ENCODE measurements around the gene GAP43. TPM values are rescaled to one million over a fixed set of nuclear protein-coding genes. Genes with fewer than 3 reads are reported as not detected.
"Not testable (repeated sequence)": the region's sequence is repeated elsewhere in the genome, so short reads cannot be mapped to it uniquely, and the experiment has no call there.

The GAP43 gene
- total RNA-seq, 2 donors from 2014 or later, result 2.8 to 6.1 TPM

DNA sequence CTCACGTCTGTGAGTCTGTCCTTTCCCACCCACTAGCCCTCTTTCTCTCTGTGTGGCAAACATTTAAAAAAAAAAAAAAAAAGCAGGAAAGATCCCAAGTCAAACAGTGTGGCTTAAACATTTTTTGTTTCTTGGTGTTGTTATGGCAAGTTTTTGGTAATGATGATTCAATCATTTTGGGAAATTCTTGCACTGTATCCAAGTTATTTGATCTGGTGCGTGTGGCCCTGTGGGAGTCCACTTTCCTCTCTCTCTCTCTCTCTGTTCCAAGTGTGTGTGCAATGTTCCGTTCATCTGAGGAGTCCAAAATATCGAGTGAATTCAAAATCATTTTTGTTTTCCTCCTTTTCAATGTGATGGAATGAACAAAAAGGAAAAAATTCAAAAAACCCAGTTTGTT, 97.7 kb downstream of the GAP43 start:
- H3K4me3 ChIP-seq, result no peak overlapping the region
- H3K27me3 ChIP-seq (replicated peaks; ENCODE audit: insufficient read depth), result no peaks in the 10 kb centered on the region
- DNase-seq (ENCODE audit: low spot score) (no peak), ATAC-seq (ENCODE audit: insufficient number of reproducible peaks, low FRiP score, low read depth) (no peak)
- no peaks in the 10 kb centered on the region for H3K9me3 ChIP-seq
- TF ChIP-seq, protein P1, sequence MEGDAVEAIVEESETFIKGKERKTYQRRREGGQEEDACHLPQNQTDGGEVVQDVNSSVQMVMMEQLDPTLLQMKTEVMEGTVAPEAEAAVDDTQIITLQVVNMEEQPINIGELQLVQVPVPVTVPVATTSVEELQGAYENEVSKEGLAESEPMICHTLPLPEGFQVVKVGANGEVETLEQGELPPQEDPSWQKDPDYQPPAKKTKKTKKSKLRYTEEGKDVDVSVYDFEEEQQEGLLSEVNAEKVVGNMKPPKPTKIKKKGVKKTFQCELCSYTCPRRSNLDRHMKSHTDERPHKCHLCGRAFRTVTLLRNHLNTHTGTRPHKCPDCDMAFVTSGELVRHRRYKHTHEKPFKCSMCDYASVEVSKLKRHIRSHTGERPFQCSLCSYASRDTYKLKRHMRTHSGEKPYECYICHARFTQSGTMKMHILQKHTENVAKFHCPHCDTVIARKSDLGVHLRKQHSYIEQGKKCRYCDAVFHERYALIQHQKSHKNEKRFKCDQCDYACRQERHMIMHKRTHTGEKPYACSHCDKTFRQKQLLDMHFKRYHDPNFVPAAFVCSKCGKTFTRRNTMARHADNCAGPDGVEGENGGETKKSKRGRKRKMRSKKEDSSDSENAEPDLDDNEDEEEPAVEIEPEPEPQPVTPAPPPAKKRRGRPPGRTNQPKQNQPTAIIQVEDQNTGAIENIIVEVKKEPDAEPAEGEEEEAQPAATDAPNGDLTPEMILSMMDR (IDR thresholded peaks at IDR 0.05), result no peak
- H3K27ac ChIP-seq, result no peak overlapping the region
- H3K4me1 ChIP-seq (ENCODE audit: control insufficient read depth in 1 of 2, low read depth in 2 of 2), result no peaks in the 10 kb centered on the region
- no peaks in the 10 kb centered on the region for H3K36me3 ChIP-seq

- Histone ChIP-seq H3K4me3 (no peak overlapping the region), H3K27ac (no peak overlapping the region), H3K4me1 (ENCODE audit: control insufficient read depth in 1 of 2, low read depth in 2 of 2) (no peaks in the 10 kb centered on the region), H3K27me3 (replicated peaks; ENCODE audit: insufficient read depth) (no peaks in the 10 kb centered on the region), H3K9me3 (no peaks in the 10 kb centered on the region), H3K36me3 (no peaks in the 10 kb centered on the region)
- no peak for ATAC-seq (ENCODE audit: insufficient number of reproducible peaks, low FRiP score, low read depth)
- TF ChIP-seq, protein P1 (IDR thresholded peaks at IDR 0.05), result no peak
- DNase-seq (ENCODE audit: low spot score), result no peak
Observed at GRCh38 chr3:115725800-115726199, 102.5 kb downstream of the GAP43 start.

DNA sequence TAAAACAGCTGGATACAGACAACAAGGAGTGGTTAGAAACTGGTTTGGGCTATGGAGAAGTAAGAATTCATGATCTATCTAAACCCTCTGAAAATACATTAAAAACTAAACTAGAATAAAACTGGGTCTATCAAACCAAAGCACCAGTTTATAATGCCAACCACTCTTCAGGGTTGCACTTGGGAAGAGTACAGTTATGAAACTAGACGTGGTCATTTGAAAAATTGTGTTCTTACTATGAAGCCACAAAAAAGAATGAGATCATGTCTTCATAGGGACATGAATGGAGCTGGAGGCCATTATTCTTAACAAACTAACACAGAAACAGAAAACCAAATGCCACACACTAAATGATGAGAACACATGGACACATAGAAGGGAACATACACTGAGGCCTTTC, 103.8 kb downstream of the GAP43 start:
- Histone ChIP-seq H3K36me3 (no peaks in the 10 kb centered on the region), H3K27ac (no peak overlapping the region), H3K9me3 (no peaks in the 10 kb centered on the region), H3K4me3 (no peak overlapping the region), H3K4me1 (ENCODE audit: control insufficient read depth in 1 of 2, low read depth in 2 of 2) (no peaks in the 10 kb centered on the region), H3K27me3 (replicated peaks; ENCODE audit: insufficient read depth) (no peaks in the 10 kb centered on the region)
- DNase-seq (ENCODE audit: low spot score), result no peak
- ATAC-seq (ENCODE audit: insufficient number of reproducible peaks, low FRiP score, low read depth), result no peak
- TF ChIP-seq, protein P1 (IDR thresholded peaks at IDR 0.05), result no peak

DNA sequence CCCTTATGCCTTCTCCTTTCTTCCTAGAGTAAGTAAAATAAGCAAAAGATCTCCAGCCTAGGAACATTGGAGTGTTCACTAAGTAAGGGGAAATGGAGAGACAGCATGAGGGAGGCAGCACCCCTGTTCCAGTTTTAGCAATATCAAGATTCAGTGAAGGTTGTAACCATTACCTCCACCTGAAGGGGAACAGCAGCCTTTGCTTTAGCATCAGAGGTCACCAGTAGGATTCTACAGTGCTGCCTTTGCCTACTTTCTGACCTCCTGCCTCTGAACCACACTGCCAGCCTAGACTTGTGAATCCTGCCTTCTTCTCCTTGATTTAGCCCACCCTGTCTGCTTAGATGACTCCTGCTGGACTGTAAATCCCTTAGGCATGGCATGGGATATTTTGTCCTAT, 104.7 kb downstream of the GAP43 start:
- DNase-seq (ENCODE audit: low spot score) (no peak), ATAC-seq (ENCODE audit: insufficient number of reproducible peaks, low FRiP score, low read depth) (no peak)
- no peaks in the 10 kb centered on the region for H3K36me3 ChIP-seq
- peaks cover 3% of the 10 kb centered on the region for H3K9me3 ChIP-seq
- H3K4me1 ChIP-seq (ENCODE audit: control insufficient read depth in 1 of 2, low read depth in 2 of 2), result no peaks in the 10 kb centered on the region
- TF ChIP-seq, protein P1 (IDR thresholded peaks at IDR 0.05), result no peak
- H3K4me3 ChIP-seq, result no peak overlapping the region
- no peak overlapping the region for H3K27ac ChIP-seq
- H3K27me3 ChIP-seq (replicated peaks; ENCODE audit: insufficient read depth), result no peaks in the 10 kb centered on the region

DNA sequence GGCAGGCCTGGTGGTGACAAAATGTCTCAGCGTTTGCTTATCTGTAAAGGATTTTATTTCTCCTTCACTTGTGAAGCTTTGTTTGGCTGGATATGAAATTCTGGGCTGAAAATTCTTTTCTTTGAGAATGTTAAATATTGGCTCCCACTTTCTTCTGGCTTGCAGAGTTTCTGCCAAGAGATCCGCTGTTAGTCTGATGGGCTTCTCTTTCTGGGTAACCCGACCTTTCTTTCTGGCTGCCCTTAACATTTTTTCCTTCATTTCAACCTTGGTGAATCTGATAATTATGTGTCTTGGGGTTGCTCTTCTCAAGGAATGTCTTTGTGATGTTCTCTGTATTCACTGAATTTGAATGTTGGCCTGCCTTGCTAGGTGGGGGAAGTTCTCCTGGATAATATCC, 113.0 kb downstream of the GAP43 start:
- H3K27ac ChIP-seq, result not testable (repeated sequence)

DNA sequence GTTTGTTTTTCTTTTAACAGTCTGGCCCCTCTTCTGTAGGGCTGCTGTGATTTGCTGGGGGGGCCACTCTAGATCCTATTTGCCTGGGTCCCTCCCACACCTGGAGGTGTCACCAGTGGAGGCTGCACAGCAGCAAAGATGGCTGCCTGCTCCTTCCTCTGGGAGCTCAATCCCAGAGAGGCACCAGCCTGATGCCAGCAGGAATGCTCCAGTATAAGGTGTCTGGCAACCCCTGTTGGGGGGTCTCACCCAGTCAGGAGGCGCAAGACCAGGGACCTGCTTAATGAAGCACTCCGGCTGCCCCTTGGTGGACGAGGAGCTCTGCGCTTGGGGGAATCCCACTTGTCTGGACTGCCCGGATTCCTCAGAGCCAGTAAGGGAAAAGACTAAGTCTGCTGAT, 118.3 kb downstream of the GAP43 start:
- Histone ChIP-seq H3K27me3 (replicated peaks; ENCODE audit: insufficient read depth) (no peaks in the 10 kb centered on the region), H3K27ac (no peak overlapping the region), H3K9me3 (peaks cover 7% of the 10 kb centered on the region), H3K4me1 (ENCODE audit: control insufficient read depth in 1 of 2, low read depth in 2 of 2) (no peaks in the 10 kb centered on the region), H3K4me3 (no peak overlapping the region), H3K36me3 (no peaks in the 10 kb centered on the region)
- DNase-seq (ENCODE audit: low spot score) (no peak), ATAC-seq (ENCODE audit: insufficient number of reproducible peaks, low FRiP score, low read depth) (no peak)
- TF ChIP-seq, protein P1 (IDR thresholded peaks at IDR 0.05), result no peak

More for the DNA sequence above, 113.0 kb downstream of the GAP43 start:
- H3K27me3 ChIP-seq (replicated peaks; ENCODE audit: insufficient read depth); H3K4me1 ChIP-seq (ENCODE audit: control insufficient read depth in 1 of 2, low read depth in 2 of 2); H3K36me3 ChIP-seq; ATAC-seq (ENCODE audit: insufficient number of reproducible peaks, low FRiP score, low read depth); H3K4me3 ChIP-seq; H3K9me3 ChIP-seq; DNase-seq (ENCODE audit: low spot score): not testable (repeated sequence)

GRCh38 chr3:115744516-115744915, 121.2 kb downstream of the GAP43 start:
- not testable (repeated sequence) for H3K36me3 ChIP-seq; DNase-seq (ENCODE audit: low spot score); H3K4me3 ChIP-seq; H3K27me3 ChIP-seq (replicated peaks; ENCODE audit: insufficient read depth); H3K27ac ChIP-seq; ATAC-seq (ENCODE audit: insufficient number of reproducible peaks, low FRiP score, low read depth); H3K4me1 ChIP-seq (ENCODE audit: control insufficient read depth in 1 of 2, low read depth in 2 of 2); H3K9me3 ChIP-seq

DNA sequence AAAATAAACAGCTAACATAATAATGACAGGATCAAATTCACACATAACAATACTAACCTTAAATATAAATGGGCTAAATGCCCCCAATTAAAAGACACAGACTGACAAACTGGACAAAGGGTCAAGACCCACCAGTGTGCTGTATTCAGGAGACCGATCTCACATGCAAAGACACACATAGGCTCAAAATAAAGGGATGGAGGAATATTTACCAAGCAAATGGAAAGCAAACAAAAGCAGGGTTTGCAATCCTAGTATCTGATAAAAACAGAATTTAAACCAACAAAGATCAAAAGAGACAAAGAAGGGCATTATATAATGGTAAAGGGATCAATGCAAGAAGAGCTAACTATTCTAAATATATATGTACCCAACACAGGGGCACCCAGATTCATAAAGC, 129.7 kb downstream of the GAP43 start:
- ATAC-seq (ENCODE audit: insufficient number of reproducible peaks, low FRiP score, low read depth); H3K36me3 ChIP-seq; H3K27me3 ChIP-seq (replicated peaks; ENCODE audit: insufficient read depth); H3K27ac ChIP-seq; H3K4me3 ChIP-seq; DNase-seq (ENCODE audit: low spot score); H3K4me1 ChIP-seq (ENCODE audit: control insufficient read depth in 1 of 2, low read depth in 2 of 2); H3K9me3 ChIP-seq: not testable (repeated sequence)
